Parathyroid adenoma (tissue), 2 donors: ENCODE results near the gene USP4.

Experiments used
- H2AFZ ChIP-seq: fragments of 300-600 bp; sonication (generic); one replicate; pipeline ENCODE4 v1.7.0; 2017; ENCODE audit warnings: antibody characterized with exemption, mild to moderate bottlenecking
- H3K27ac ChIP-seq: fragments of 300-600 bp; sonication (generic); one replicate; pipeline ENCODE4 v1.7.0; 2017
- H3K27me3 ChIP-seq: fragments of 300-600 bp; sonication (generic); one replicate; pipeline ENCODE4 v1.7.0; 2017; ENCODE audit warnings: low read length; ENCODE audit not compliant: control insufficient read depth, insufficient read depth
- H3K36me3 ChIP-seq: fragments of 300-600 bp; sonication (generic); one replicate; pipeline ENCODE4 v1.7.0; 2017; ENCODE audit warnings: low read length; ENCODE audit not compliant: control insufficient read depth, insufficient read depth
- H3K4me1 ChIP-seq: fragments of 300-600 bp; sonication (generic); one replicate; pipeline ENCODE4 v1.7.0; 2017; ENCODE audit warnings: control low read depth
- H3K4me2 ChIP-seq: fragments of 300-600 bp; sonication (generic); one replicate; pipeline ENCODE4 v1.7.0; 2017; ENCODE audit warnings: low read length
- H3K4me3 ChIP-seq: fragments of 300-600 bp; sonication (generic); one replicate; pipeline ENCODE4 v1.7.0; 2017; ENCODE audit warnings: low read depth, low read length
- H3K79me2 ChIP-seq: fragments of 300-600 bp; sonication (generic); one replicate; pipeline ENCODE4 v1.7.0; 2017; ENCODE audit warnings: control low read depth
- H3K9ac ChIP-seq: fragments of 300-600 bp; sonication (generic); one replicate; pipeline ENCODE4 v1.7.0; 2017; ENCODE audit warnings: mild to moderate bottlenecking
- H3K9me3 ChIP-seq: fragments of 300-600 bp; sonication (generic); one replicate; pipeline ENCODE4 v1.7.0; 2017; ENCODE audit warnings: low read length; ENCODE audit not compliant: control insufficient read depth
- TF ChIP-seq, protein P1 (sequence below): fragments of 300-600 bp; sonication (generic); IDR thresholded peaks from one replicate; pipeline ENCODE4 v1.7.0; 2017; ENCODE audit warnings: antibody characterized with exemption, mild to moderate bottlenecking
- donor health status: primary hyperparathyroidism.

The USP4 gene

DNA sequence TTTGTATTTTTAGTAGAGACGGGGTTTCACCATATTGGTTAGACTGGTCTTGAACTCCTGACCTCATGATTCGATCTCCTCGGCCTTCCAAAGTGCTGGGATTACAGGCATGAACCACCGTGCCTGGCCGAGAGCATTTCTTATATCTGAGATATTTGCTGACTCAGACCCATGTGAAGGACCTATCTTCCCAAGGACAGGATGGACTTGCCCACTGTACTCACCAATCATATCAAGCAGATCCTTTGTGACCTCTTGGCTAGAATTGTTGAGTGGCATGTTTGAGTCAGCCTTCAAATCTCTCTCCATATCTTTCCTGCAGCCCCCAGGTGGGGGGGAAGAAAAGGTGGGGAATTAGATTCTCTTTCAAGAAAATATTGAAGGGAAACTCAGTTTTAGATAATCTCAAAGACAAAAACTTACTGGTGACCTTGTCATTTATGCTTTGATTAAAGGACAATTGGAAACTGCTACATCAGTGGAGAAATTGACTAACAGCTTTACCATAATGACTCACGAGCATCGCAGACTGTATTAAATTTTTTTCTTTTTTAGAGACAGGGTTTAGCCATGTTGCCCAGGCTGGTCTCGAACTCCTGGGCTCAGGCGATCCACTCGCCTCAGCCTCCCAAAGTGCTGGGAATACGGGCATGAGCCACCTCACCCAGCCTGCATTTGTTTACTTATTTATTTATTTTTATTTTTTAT is 65.9 kb downstream of the USP4 start:
- Histone ChIP-seq H3K9me3 (no peaks in the 10 kb centered on the region), H3K79me2 (no peaks in the 10 kb centered on the region), H2AFZ (no peak overlapping the region), H3K4me2 (no peak overlapping the region), H3K27me3 (no peaks in the 10 kb centered on the region), H3K36me3 (no peaks in the 10 kb centered on the region), H3K4me1 (peaks cover 10% of the 10 kb centered on the region), H3K27ac (no peak overlapping the region), H3K4me3 (no peak overlapping the region), H3K9ac (no peak overlapping the region)
- TF ChIP-seq, protein P1, sequence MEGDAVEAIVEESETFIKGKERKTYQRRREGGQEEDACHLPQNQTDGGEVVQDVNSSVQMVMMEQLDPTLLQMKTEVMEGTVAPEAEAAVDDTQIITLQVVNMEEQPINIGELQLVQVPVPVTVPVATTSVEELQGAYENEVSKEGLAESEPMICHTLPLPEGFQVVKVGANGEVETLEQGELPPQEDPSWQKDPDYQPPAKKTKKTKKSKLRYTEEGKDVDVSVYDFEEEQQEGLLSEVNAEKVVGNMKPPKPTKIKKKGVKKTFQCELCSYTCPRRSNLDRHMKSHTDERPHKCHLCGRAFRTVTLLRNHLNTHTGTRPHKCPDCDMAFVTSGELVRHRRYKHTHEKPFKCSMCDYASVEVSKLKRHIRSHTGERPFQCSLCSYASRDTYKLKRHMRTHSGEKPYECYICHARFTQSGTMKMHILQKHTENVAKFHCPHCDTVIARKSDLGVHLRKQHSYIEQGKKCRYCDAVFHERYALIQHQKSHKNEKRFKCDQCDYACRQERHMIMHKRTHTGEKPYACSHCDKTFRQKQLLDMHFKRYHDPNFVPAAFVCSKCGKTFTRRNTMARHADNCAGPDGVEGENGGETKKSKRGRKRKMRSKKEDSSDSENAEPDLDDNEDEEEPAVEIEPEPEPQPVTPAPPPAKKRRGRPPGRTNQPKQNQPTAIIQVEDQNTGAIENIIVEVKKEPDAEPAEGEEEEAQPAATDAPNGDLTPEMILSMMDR = no peak

DNA sequence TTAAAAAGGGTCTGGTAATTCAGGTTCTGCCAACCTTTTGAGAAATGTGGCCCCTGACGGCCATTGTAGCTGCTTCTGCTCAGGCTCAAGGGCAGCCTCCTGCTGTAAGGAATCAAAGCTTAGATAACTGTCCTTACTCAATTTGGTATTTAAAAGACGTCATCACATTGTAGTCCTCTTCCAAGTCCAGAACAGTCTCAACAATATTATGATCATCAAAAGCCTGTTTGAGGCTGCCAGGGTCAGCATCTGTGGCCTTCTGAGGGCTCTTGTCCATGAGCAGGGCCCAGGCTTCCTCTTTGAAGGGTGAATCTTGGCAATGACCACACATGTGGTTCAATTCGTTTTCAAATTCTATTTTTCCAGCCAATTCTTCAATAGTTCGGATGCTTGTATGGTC is 68.8 kb downstream of the USP4 start:
- Histone ChIP-seq H3K4me3 (no peak overlapping the region), H3K27me3 (no peaks in the 10 kb centered on the region), H3K36me3 (no peaks in the 10 kb centered on the region), H2AFZ (no peak overlapping the region), H3K9ac (no peak overlapping the region), H3K79me2 (no peaks in the 10 kb centered on the region), H3K9me3 (no peaks in the 10 kb centered on the region), H3K4me2 (no peak overlapping the region), H3K27ac (no peak overlapping the region), H3K4me1 (peaks cover 1% of the 10 kb centered on the region)
- TF ChIP-seq, protein P1 = no peak

DNA sequence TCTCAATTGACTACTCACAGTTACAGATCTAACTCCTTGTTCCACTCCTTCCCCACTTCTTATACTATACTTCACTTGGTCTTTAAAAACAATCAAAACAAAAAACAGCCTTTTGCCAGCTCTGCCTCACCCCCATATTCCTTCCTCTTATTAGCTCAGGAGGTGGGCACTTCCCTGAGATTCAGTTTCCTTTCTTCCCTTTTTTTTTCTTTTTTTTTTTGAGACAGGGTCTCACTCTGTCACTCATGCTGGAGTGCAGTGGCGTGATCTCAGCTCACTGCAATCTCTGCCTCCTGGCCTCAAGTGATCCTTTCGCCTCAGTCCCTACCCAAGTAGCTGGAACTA is 69.7 kb downstream of the USP4 start:
- Histone ChIP-seq H3K9me3 (no peaks in the 10 kb centered on the region), H3K4me2 (no peak overlapping the region), H3K27me3 (no peaks in the 10 kb centered on the region), H3K4me3 (no peak overlapping the region), H2AFZ (no peak overlapping the region), H3K79me2 (no peaks in the 10 kb centered on the region), H3K36me3 (no peaks in the 10 kb centered on the region), H3K27ac (no peak overlapping the region), H3K9ac (no peak overlapping the region), H3K4me1 (no peaks in the 10 kb centered on the region)
- TF ChIP-seq, protein P1 = no peak

DNA sequence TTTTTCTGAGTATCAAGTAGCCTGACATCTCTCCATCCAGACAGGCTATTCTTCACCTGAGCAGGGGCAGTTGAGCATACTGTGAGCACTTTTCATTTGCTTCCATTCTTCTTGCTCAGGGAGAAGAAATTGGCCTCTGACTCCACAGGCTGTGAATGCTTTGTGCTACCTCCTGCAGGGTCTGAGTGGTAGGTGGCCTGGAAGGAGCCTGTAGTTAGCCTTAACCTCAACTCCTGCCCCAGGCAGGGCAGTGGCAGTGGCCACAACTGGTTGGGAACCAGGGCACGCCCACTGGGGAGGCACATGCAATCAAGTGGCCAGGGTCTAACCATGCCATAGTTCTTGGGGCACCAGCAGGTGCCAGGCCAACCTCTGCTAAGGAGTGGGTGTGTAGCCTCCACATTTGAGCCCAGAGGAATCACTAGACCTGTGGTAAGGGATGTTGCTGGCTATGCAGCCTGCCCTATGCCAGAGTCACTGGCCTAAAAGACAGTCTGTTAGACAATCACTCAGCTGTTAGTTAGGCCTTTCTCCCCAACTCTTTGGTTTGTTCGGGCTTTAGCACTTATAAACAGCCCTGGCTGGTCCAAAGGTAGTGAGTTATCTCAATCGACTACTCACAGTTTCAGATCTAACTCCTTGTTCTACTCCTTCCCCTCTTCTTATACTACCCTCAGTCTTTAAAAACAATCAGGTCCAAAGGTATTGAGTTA is 70.3 kb downstream of the USP4 start:
- no peak overlapping the region for H2AFZ ChIP-seq
- H3K4me2 ChIP-seq = no peak overlapping the region
- no peaks in the 10 kb centered on the region for H3K27me3 ChIP-seq
- no peak overlapping the region for H3K27ac ChIP-seq
- no peak overlapping the region for H3K9ac ChIP-seq
- no peaks in the 10 kb centered on the region for H3K9me3 ChIP-seq
- no peaks in the 10 kb centered on the region for H3K36me3 ChIP-seq
- no peaks in the 10 kb centered on the region for H3K4me1 ChIP-seq
- no peaks in the 10 kb centered on the region for H3K79me2 ChIP-seq
- TF ChIP-seq, protein P1 = no peak
- no peak overlapping the region for H3K4me3 ChIP-seq
